Breast epithelium (tissue), 4 donors: ENCODE data around the gene ASPRV1. TPM values are rescaled to one million over a fixed set of nuclear protein-coding genes. Genes with fewer than 3 reads are reported as not detected.

Experiments
- DNase-seq, 2 donors: peaks; one replicate each; pipeline ENCODE4 v3.0.0-alpha.2; 2019; ENCODE audit warnings: low spot score in 2 of 2
- H3K27ac ChIP-seq, 2 donors: fragments of 200-600 bp; sonication (generic) in 1 of 2; one replicate each; pipeline ENCODE4 v1.5.1; 2016 to 2019; ENCODE audit warnings: mild to moderate bottlenecking in 1 of 2
- H3K27me3 ChIP-seq, 2 donors: fragments of 200-600 bp; sonication (generic) in 1 of 2; one replicate each; pipeline versions ENCODE4 v1.5.1 to v1.6.0; 2017 to 2019; ENCODE audit warnings: control low read depth in 1 of 2, mild to moderate bottlenecking in 1 of 2
- H3K36me3 ChIP-seq: fragments of 200-600 bp; one replicate; pipeline ENCODE4 v1.5.1; 2019
- H3K4me1 ChIP-seq, 2 donors: fragments of 200-600 bp; sonication (generic); one replicate each; pipeline ENCODE4 v1.5.1; 2016 to 2019; ENCODE audit warnings: control low read depth in 1 of 2
- H3K4me3 ChIP-seq, 3 donors: fragments of 200-600 bp; sonication (generic); 1 replicate in 2 of 3; 2 replicates in 1 of 3; pipeline ENCODE4 v1.5.1; 2016 to 2019; ENCODE audit warnings: mild to moderate bottlenecking in 3 of 3, moderate library complexity in 2 of 3
- H3K9me3 ChIP-seq, 2 donors: fragments of 200-600 bp; sonication (generic) in 1 of 2; one replicate each; pipeline ENCODE4 v1.5.1; 2016 to 2019; ENCODE audit warnings: control low read depth in 1 of 2
- POLR2A ChIP-seq: fragments of 450-650 bp; IDR thresholded peaks from one replicate; pipeline ENCODE4 v1.6.1; 2016; ENCODE audit warnings: antibody characterized with exemption, mild to moderate bottlenecking, moderate library complexity
- POLR2AphosphoS5 ChIP-seq, 3 donors: sonication (generic); formaldehyde crosslinking; IDR thresholded peaks; one replicate each; pipeline ENCODE4 v1.6.1; 2017; ENCODE audit warnings: antibody characterized with exemption in 3 of 3
- intact Hi-C: fragments of 100-400 bp; cut with DNase I; formaldehyde crosslinking; loops from one replicate; pipeline ENCODE4 v1.15.1; 2023; ENCODE audit warnings: low total_unique reads
- total RNA-seq, 3 donors: library from RNA; depleted of rRNA; stranded (reverse); fragments of >200 nt; gene quantifications; one replicate each; pipeline ENCODE4 v1.1.0, GENCODE V29; 2016
- TF ChIP-seq, protein P1 (sequence below), 3 donors: fragments of 450-650 bp; IDR thresholded peaks; one replicate each; pipeline ENCODE4 v1.5.1; 2016 to 2017; ENCODE audit warnings: antibody characterized with exemption in 3 of 3, mild to moderate bottlenecking in 3 of 3, moderate library complexity in 3 of 3

Gene ASPRV1
- total RNA-seq, 3 donors from 2014 or later, result 1.6 to 4.5 (median 1.8) TPM

GRCh38 chr2:69986691-69987090, 25.3 kb upstream of the ASPRV1 start:
- Histone ChIP-seq H3K4me3 (no peak overlapping the region), H3K9me3 (no peaks in the 10 kb centered on the region), H3K27ac (no peak overlapping the region), H3K36me3 (no peaks in the 10 kb centered on the region), H3K27me3 (no peaks in the 10 kb centered on the region), H3K4me1 (no peaks in the 10 kb centered on the region)
- TF ChIP-seq POLR2AphosphoS5 (IDR thresholded peaks at IDR 0.05) (no peak), POLR2A (no peak)
- TF ChIP-seq, protein P1, sequence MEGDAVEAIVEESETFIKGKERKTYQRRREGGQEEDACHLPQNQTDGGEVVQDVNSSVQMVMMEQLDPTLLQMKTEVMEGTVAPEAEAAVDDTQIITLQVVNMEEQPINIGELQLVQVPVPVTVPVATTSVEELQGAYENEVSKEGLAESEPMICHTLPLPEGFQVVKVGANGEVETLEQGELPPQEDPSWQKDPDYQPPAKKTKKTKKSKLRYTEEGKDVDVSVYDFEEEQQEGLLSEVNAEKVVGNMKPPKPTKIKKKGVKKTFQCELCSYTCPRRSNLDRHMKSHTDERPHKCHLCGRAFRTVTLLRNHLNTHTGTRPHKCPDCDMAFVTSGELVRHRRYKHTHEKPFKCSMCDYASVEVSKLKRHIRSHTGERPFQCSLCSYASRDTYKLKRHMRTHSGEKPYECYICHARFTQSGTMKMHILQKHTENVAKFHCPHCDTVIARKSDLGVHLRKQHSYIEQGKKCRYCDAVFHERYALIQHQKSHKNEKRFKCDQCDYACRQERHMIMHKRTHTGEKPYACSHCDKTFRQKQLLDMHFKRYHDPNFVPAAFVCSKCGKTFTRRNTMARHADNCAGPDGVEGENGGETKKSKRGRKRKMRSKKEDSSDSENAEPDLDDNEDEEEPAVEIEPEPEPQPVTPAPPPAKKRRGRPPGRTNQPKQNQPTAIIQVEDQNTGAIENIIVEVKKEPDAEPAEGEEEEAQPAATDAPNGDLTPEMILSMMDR (IDR thresholded peaks at IDR 0.05), result no peak
- intact Hi-C loops, result no loop called here
- no peak for DNase-seq

DNA sequence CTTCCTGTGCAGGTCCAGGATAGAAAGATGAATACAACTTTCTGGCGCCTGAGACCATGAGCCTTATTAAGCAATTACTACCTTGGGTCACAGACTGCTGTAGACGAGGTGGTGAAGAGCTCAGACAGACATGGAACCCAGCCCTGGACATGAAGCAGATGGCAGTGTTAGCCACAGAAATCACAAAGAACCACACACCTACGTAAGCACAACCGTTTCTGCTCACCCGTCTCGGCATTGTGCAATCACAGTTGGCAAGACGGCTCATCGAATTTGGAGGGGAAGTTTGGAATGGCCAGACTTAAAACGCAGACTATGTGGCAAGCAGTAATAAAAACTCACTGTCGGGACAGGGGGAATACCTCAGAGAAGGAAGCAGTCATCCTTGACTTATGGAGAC, 24.3 kb upstream of the ASPRV1 start:
- Histone ChIP-seq H3K27me3 (no peaks in the 10 kb centered on the region), H3K27ac (no peak overlapping the region), H3K9me3 (no peaks in the 10 kb centered on the region), H3K4me3 (no peak overlapping the region), H3K4me1 (no peaks in the 10 kb centered on the region), H3K36me3 (no peaks in the 10 kb centered on the region)
- peak in 1 of 2 donors; percentile 59 for DNase-seq
- intact Hi-C loops, result no loop called here
- TF ChIP-seq POLR2AphosphoS5 (IDR thresholded peaks at IDR 0.05) (peak in 2 of 3 donors; percentile 43 to 69), POLR2A (no peak)

GRCh38 chr2:69985216-69985615, 23.8 kb upstream of the ASPRV1 start:
- no peak overlapping the region for H3K4me3 ChIP-seq
- H3K36me3 ChIP-seq, result no peaks in the 10 kb centered on the region
- no peak for DNase-seq
- no peaks in the 10 kb centered on the region for H3K27me3 ChIP-seq
- TF ChIP-seq POLR2AphosphoS5 (IDR thresholded peaks at IDR 0.05) (no peak), POLR2A (no peak)
- TF ChIP-seq, protein P1 (IDR thresholded peaks at IDR 0.05), result no peak
- no peaks in the 10 kb centered on the region for H3K9me3 ChIP-seq
- intact Hi-C loops, result no loop called here
- H3K27ac ChIP-seq, result no peak overlapping the region
- no peaks in the 10 kb centered on the region for H3K4me1 ChIP-seq

DNA sequence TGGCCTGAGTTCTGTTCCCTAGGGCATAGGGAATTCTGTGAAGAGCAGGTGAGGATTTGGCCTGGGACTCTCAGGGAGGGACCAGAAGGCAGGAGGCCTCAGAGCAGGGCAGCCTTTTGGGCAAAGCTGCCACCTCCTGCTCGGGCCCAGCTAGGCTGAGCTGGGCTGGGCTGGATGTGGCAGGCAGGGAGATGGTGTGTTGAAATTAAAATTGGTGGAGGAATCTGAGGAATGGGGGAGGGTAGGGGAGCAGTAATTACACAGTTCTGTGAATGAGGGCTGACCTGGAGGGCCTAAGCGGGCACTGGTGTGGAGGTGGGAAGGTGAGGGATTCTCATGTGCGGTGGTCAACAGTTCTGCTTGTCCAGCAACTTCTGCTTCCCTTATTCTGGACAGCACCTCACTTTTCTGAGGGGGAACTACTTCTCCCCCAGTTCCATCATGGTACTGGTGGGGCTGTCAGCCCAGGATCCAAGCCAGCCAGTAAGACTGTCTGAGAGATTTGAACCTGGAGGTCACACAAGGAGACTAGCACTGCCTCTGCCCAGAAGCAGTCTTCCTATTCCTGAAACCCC, 22.0 kb upstream of the ASPRV1 start:
- no peak for DNase-seq
- no peaks in the 10 kb centered on the region for H3K36me3 ChIP-seq
- H3K4me3 ChIP-seq, result no peak overlapping the region
- H3K27me3 ChIP-seq, result no peaks in the 10 kb centered on the region
- H3K27ac ChIP-seq, result no peak overlapping the region
- H3K9me3 ChIP-seq, result no peaks in the 10 kb centered on the region
- H3K4me1 ChIP-seq, result no peaks in the 10 kb centered on the region
- intact Hi-C loops, result no loop called here
- TF ChIP-seq, protein P1 (IDR thresholded peaks at IDR 0.05), result no peak
- no peak for TF ChIP-seq POLR2A
- TF ChIP-seq POLR2AphosphoS5 (IDR thresholded peaks at IDR 0.05), result no peak

- no peak overlapping the region for H3K4me3 ChIP-seq
- TF ChIP-seq, protein P1 (IDR thresholded peaks at IDR 0.05), result no peak
- TF ChIP-seq POLR2AphosphoS5 (IDR thresholded peaks at IDR 0.05) (no peak), POLR2A (no peak)
- intact Hi-C loops, result no loop called here
- H3K36me3 ChIP-seq, result no peaks in the 10 kb centered on the region
- H3K27me3 ChIP-seq, result no peaks in the 10 kb centered on the region
- no peaks in the 10 kb centered on the region for H3K4me1 ChIP-seq
- no peaks in the 10 kb centered on the region for H3K9me3 ChIP-seq
- H3K27ac ChIP-seq, result no peak overlapping the region
- no peak for DNase-seq
Measured at GRCh38 chr2:69979902-69980807, 18.7 kb upstream of the ASPRV1 start.
